ENCODE results near the gene EFHD2. TPM values are rescaled to one million over a fixed set of nuclear protein-coding genes. Genes with fewer than 3 reads are reported as not detected.

The EFHD2 gene
- total and polyA plus RNA-seq, 2 of the 8 experiments (the other 6 are each of a cell fraction or from before 2014, with no cell fraction given): 24.4 to 25.1 TPM

DNA sequence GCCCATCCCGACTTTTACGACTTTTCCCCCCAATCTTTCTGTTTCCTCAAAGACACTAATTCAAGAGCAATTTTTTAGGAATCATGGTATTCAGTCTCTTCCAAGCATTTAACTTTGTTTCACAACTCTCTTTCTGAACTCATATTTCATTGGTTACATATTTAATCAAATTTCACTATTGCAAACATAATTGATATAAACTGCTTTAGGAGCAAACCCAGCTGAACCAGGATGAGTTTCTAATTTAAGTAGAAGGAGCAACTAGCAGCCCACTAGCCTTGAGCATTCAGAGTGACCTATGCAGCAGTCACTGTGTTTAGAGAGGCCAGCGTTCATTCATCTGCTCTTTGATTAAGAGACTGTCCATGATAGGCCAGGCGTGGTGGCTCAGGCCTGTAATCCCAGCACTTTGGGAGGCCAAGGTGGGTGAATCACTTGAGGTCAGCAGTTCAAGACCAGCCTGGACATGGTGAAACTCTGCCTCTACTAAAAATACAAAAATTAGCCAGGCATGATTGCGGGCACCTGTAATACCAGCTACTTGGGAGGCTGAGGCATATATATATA is 68.0 kb downstream of the EFHD2 start (continued):
- TF ChIP-seq, protein P1, sequence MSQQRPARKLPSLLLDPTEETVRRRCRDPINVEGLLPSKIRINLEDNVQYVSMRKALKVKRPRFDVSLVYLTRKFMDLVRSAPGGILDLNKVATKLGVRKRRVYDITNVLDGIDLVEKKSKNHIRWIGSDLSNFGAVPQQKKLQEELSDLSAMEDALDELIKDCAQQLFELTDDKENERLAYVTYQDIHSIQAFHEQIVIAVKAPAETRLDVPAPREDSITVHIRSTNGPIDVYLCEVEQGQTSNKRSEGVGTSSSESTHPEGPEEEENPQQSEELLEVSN (IDR thresholded peaks at IDR 0.05): no peak
- no peak for TF ChIP-seq ASH2L (IDR thresholded peaks at IDR 0.05; ENCODE audit: low read length)
- no peak for TF ChIP-seq BCL11A (IDR thresholded peaks at IDR 0.05; ENCODE audit: low read depth in 2 of 2, low read length in 2 of 2)
- no peak for TF ChIP-seq POLR2A (IDR thresholded peaks at IDR 0.05; ENCODE audit: control extremely low read depth in 1 of 2, low read depth in 2 of 2, low read length in 2 of 2)
- no peak for TF ChIP-seq SIRT6 (IDR thresholded peaks at IDR 0.05; ENCODE audit: low read length)
- no peak for TF ChIP-seq RXRA (IDR thresholded peaks at IDR 0.05; ENCODE audit: insufficient read depth, low read depth, low read length)
- no peak for TF ChIP-seq MAFK (IDR thresholded peaks at IDR 0.05; ENCODE audit: low read depth, low read length)

Other genes starting within 250 kb of the EFHD2 start
- 0.69 and 1.5 TPM in 2 replicates for gene FHAD1, start 162.7 kb upstream of the EFHD2 start, total RNA-seq (2021; fragmentation: NEBNext Ultra II Directional; extraction: Animal tissue kit (Norgen Biotek cat#: 25700))
- 0.39 TPM in 2 replicates for gene FHAD1, start 162.7 kb upstream of the EFHD2 start, polyA plus RNA-seq (2011; rRNA removed)
- 0.09 TPM in 1 of 2 replicates, not detected in the other for gene CTRC, start 28.6 kb downstream of the EFHD2 start, total RNA-seq (2021; fragmentation: NEBNext Ultra II Directional; extraction: Animal tissue kit (Norgen Biotek cat#: 25700))
- not detected in 2 replicates for gene CTRC, start 28.6 kb downstream of the EFHD2 start, polyA plus RNA-seq (2011; rRNA removed)
- not detected in 2 replicates for gene CELA2A, start 46.8 kb downstream of the EFHD2 start, total RNA-seq (2021; fragmentation: NEBNext Ultra II Directional; extraction: Animal tissue kit (Norgen Biotek cat#: 25700))
- not detected in 2 replicates for gene CELA2A, start 46.8 kb downstream of the EFHD2 start, polyA plus RNA-seq (2011; rRNA removed)
- gene CELA2B, start 66.2 kb downstream of the EFHD2 start, total RNA-seq (2021; fragmentation: NEBNext Ultra II Directional; extraction: Animal tissue kit (Norgen Biotek cat#: 25700)): not detected in 2 replicates
- gene CELA2B, start 66.2 kb downstream of the EFHD2 start, polyA plus RNA-seq (2011; rRNA removed): not detected in 2 replicates
- 14.8 and 15.2 TPM in 2 replicates for gene CASP9, start 114.3 kb downstream of the EFHD2 start, total RNA-seq (2021; fragmentation: NEBNext Ultra II Directional; extraction: Animal tissue kit (Norgen Biotek cat#: 25700))
- gene CASP9, start 114.3 kb downstream of the EFHD2 start, polyA plus RNA-seq (2011; rRNA removed): 32.2 and 36.3 TPM in 2 replicates
- gene DNAJC16, start 117.0 kb downstream of the EFHD2 start, total RNA-seq (2021; fragmentation: NEBNext Ultra II Directional; extraction: Animal tissue kit (Norgen Biotek cat#: 25700)): 20.6 and 23.3 TPM in 2 replicates
- gene DNAJC16, start 117.0 kb downstream of the EFHD2 start, polyA plus RNA-seq (2011; rRNA removed): 4.8 and 7.9 TPM in 2 replicates
- 5.7 and 5.8 TPM in 2 replicates for gene AGMAT, start 175.2 kb downstream of the EFHD2 start, total RNA-seq (2021; fragmentation: NEBNext Ultra II Directional; extraction: Animal tissue kit (Norgen Biotek cat#: 25700))
- 3.7 and 4.5 TPM in 2 replicates for gene AGMAT, start 175.2 kb downstream of the EFHD2 start, polyA plus RNA-seq (2011; rRNA removed)
- gene DDI2, start 207.6 kb downstream of the EFHD2 start, total RNA-seq (2021; fragmentation: NEBNext Ultra II Directional; extraction: Animal tissue kit (Norgen Biotek cat#: 25700)): 38.3 and 39.3 TPM in 2 replicates
- 7.7 and 11.8 TPM in 2 replicates for gene DDI2, start 207.6 kb downstream of the EFHD2 start, polyA plus RNA-seq (2011; rRNA removed)

Measured in H1 (cell line).